ENCODE results near the gene CLCN4. TPM values are rescaled to one million over a fixed set of nuclear protein-coding genes. Genes with fewer than 3 reads are reported as not detected.
A peak's percentile ranks its signal among the peaks of the same experiment; 100 is the strongest.

CLCN4 gene
- total and polyA plus RNA-seq, 2 donors (not counting 1 experiment from before 2014, with no cell fraction given), result 7.7 to 9.1 TPM

DNA sequence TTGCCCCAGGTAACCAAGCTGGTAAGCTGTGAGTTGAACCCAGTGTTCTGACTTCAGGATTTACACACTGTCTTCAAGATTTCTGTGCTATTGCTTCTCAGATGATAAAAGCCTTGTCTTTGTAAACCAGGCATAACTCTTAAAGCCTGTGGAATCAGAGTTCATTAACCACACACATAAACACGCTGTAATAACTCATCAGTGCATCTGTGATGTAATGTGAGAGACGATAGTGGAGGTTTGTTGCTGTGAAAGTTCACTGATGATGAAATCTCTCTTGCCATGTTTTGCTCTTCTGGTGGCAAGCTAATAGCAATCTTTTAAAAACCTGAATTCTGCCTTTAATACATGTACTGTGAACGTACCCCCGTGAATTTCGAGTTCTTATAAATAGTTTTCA, 41.5 kb downstream of the CLCN4 start:
- Histone ChIP-seq H2AFZ (ENCODE audit: insufficient read depth, low read depth, low read length, poor library complexity, severe bottlenecking) (no peak overlapping the region), H3K9me3 (ENCODE audit: control extremely low read depth in 1 of 3, control insufficient read depth in 2 of 3, insufficient read depth in 1 of 3, low read length in 2 of 3) (peaks cover 0 to 10% (median 0%) of the 10 kb centered on the region in 3 donors), H3K4me2 (replicated peaks; ENCODE audit: low read depth, low read length, poor library complexity, severe bottlenecking) (no peak overlapping the region), H3K9ac (ENCODE audit: low read length) (no peak overlapping the region), H3K27ac (ENCODE audit: low read length in 2 of 2) (peak overlapping the region; percentile 79 to 87), H3K27me3 (replicated peaks in 1 of 4; ENCODE audit: control extremely low read depth in 1 of 4, control insufficient read depth in 3 of 4, insufficient read depth in 4 of 4, low read length in 3 of 4) (no peaks in the 10 kb centered on the region), H3K4me1 (ENCODE audit: control insufficient read depth in 2 of 2, insufficient read depth in 2 of 2, low read length in 2 of 2) (peaks cover 32 to 39% of the 10 kb centered on the region in 2 donors), H3K4me3 (ENCODE audit: control extremely low read depth in 1 of 5, extremely low read depth in 1 of 5, insufficient read depth in 1 of 5, low read depth in 2 of 5, low read length in 4 of 5) (no peak overlapping the region), H3K36me3 (replicated peaks in 1 of 2; ENCODE audit: control extremely low read depth in 1 of 2, control insufficient read depth in 1 of 2, extremely low read depth in 1 of 2, insufficient read depth in 2 of 2, low read length in 1 of 2) (peaks cover 0 to 19% of the 10 kb centered on the region in 2 experiments), H3K79me2 (ENCODE audit: control insufficient read depth, insufficient read depth, low read length) (no peaks in the 10 kb centered on the region), H4K20me1 (ENCODE audit: control insufficient read depth, insufficient read depth, low read length, poor library complexity, severe bottlenecking) (no peaks in the 10 kb centered on the region)
- ChIA-PET POLR2A (interaction anchor here (0.6 to 0.8 kb wide), 2 partner anchors 913 to 1144 kb away, joined by 3 to 8 read pairs; partner anchors contain the start of gene HCCS), CTCF (interaction anchor here (1.9 to 4.1 kb wide), 2 partner anchors 9 to 78 kb away, joined by 9 to 39 read pairs; no protein-coding TSS in a partner anchor)
- Mint-ChIP-seq H3K27me3 (no peaks in the 10 kb centered on the region), H3K4me3 (no peak overlapping the region), H3K27ac (peak overlapping the region; percentile 81), H3K4me1 (peaks cover 34% of the 10 kb centered on the region), H3K9me3 (ENCODE audit: insufficient read depth) (no peaks in the 10 kb centered on the region)
- ATAC-seq (ENCODE audit: low read depth) (no peak), DNase-seq (no peak)
- no CpG with 5 or more reads among the region's 5 CpGs for WGBS (ENCODE audit: insufficient coverage)
- TF ChIP-seq EZH2 (IDR thresholded peaks at IDR 0.05; ENCODE audit: borderline replicate concordance, insufficient read depth, low read depth, low read length, poor library complexity, severe bottlenecking), result no peak
- TF ChIP-seq, protein P1, sequence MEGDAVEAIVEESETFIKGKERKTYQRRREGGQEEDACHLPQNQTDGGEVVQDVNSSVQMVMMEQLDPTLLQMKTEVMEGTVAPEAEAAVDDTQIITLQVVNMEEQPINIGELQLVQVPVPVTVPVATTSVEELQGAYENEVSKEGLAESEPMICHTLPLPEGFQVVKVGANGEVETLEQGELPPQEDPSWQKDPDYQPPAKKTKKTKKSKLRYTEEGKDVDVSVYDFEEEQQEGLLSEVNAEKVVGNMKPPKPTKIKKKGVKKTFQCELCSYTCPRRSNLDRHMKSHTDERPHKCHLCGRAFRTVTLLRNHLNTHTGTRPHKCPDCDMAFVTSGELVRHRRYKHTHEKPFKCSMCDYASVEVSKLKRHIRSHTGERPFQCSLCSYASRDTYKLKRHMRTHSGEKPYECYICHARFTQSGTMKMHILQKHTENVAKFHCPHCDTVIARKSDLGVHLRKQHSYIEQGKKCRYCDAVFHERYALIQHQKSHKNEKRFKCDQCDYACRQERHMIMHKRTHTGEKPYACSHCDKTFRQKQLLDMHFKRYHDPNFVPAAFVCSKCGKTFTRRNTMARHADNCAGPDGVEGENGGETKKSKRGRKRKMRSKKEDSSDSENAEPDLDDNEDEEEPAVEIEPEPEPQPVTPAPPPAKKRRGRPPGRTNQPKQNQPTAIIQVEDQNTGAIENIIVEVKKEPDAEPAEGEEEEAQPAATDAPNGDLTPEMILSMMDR (IDR thresholded peaks at IDR 0.05), result no peak
- intact Hi-C loops (cut with micrococcal nuclease), result loop anchor here (2.0 kb wide), 1 partner anchor 1165 kb away; no protein-coding TSS in a partner anchor

DNA sequence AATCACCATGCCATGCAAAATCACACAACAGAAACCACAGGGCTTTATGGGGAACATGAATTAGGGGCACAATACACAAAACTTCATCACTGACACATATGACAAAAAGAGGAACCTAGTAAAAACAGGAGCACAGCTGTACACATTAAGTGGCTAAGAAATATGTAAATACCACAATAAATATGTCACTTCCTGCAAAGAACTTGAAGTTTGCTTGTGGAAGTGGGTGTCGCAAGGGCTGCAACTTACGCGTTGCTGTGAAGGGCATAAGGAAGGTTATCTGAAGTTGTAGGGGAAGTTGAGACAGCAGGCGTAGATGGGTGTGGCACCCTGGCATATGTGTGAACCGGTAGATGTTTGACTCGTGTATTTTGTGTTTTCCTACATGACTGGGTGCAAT, 42.4 kb downstream of the CLCN4 start:
- H3K4me3 Mint-ChIP-seq, result peak overlapping the region; percentile 56
- 0% methylated on average over 1 of the region's 6 CpGs for WGBS (ENCODE audit: insufficient coverage)
- no peaks in the 10 kb centered on the region for H3K79me2 ChIP-seq (ENCODE audit: control insufficient read depth, insufficient read depth, low read length)
- ChIA-PET CTCF (interaction anchor here (1.9 to 4.1 kb wide), 2 partner anchors 10 to 79 kb away, joined by 9 to 39 read pairs; no protein-coding TSS in a partner anchor), POLR2A (interaction anchor here (0.8 kb wide), 1 partner anchor 912 kb away, joined by 3 read pairs; the partner anchor contains the start of gene HCCS)
- H3K4me2 ChIP-seq (replicated peaks; ENCODE audit: low read depth, low read length, poor library complexity, severe bottlenecking), result peak overlapping the region; percentile 33
- no peaks in the 10 kb centered on the region for H4K20me1 ChIP-seq (ENCODE audit: control insufficient read depth, insufficient read depth, low read length, poor library complexity, severe bottlenecking)
- no peak overlapping the region for H3K4me3 ChIP-seq (ENCODE audit: control extremely low read depth in 1 of 5, extremely low read depth in 1 of 5, insufficient read depth in 1 of 5, low read depth in 2 of 5, low read length in 4 of 5)
- intact Hi-C loops (cut with micrococcal nuclease), result loop anchor here (2.0 kb wide), 1 partner anchor 1164 kb away; no protein-coding TSS in a partner anchor
- peaks cover 0 to 10% (median 0%) of the 10 kb centered on the region in 3 donors for H3K9me3 ChIP-seq (ENCODE audit: control extremely low read depth in 1 of 3, control insufficient read depth in 2 of 3, insufficient read depth in 1 of 3, low read length in 2 of 3)
- H3K4me1 ChIP-seq (ENCODE audit: control insufficient read depth in 2 of 2, insufficient read depth in 2 of 2, low read length in 2 of 2), result peaks cover 32 to 39% of the 10 kb centered on the region in 2 donors
- H2AFZ ChIP-seq (ENCODE audit: insufficient read depth, low read depth, low read length, poor library complexity, severe bottlenecking), result no peak overlapping the region
- peak overlapping the region; percentile 81 for H3K27ac Mint-ChIP-seq
- ATAC-seq (ENCODE audit: low read depth) (peak; percentile 91), DNase-seq (peak; percentile 88)
- no peak for TF ChIP-seq EZH2 (IDR thresholded peaks at IDR 0.05; ENCODE audit: borderline replicate concordance, insufficient read depth, low read depth, low read length, poor library complexity, severe bottlenecking)
- TF ChIP-seq, protein P1 (IDR thresholded peaks at IDR 0.05), result no peak
- H3K27me3 Mint-ChIP-seq, result no peaks in the 10 kb centered on the region
- no peak overlapping the region for H3K9ac ChIP-seq (ENCODE audit: low read length)
- peak overlapping the region; percentile 83 to 88 for H3K27ac ChIP-seq (ENCODE audit: low read length in 2 of 2)
- peaks cover 0 to 19% of the 10 kb centered on the region in 2 experiments for H3K36me3 ChIP-seq (replicated peaks in 1 of 2; ENCODE audit: control extremely low read depth in 1 of 2, control insufficient read depth in 1 of 2, extremely low read depth in 1 of 2, insufficient read depth in 2 of 2, low read length in 1 of 2)
- H3K27me3 ChIP-seq (replicated peaks in 1 of 4; ENCODE audit: control extremely low read depth in 1 of 4, control insufficient read depth in 3 of 4, insufficient read depth in 4 of 4, low read length in 3 of 4), result no peaks in the 10 kb centered on the region
- peaks cover 34% of the 10 kb centered on the region for H3K4me1 Mint-ChIP-seq
- no peaks in the 10 kb centered on the region for H3K9me3 Mint-ChIP-seq (ENCODE audit: insufficient read depth)
